Vagina (tissue), 2 donors: ENCODE data around the gene PLAGL1. TPM values are rescaled to one million over a fixed set of nuclear protein-coding genes. Genes with fewer than 3 reads are reported as not detected.
A peak's percentile ranks its signal among the peaks of the same experiment; 100 is the strongest.
"Not testable (repeated sequence)": the region's sequence is repeated elsewhere in the genome, so short reads cannot be mapped to it uniquely, and the experiment has no call there.

Experiments
- DNase-seq, 2 donors: peaks; one replicate each; pipeline ENCODE4 v3.0.0-alpha.2; 2017; ENCODE audit errors: extremely low spot score in 2 of 2
- H3K27ac ChIP-seq: fragments of 200-600 bp; sonication (generic); one replicate; pipeline ENCODE4 v1.5.1; 2019
- H3K27me3 ChIP-seq: fragments of 200-600 bp; sonication (generic); one replicate; pipeline ENCODE4 v1.5.1; 2019
- H3K36me3 ChIP-seq, 2 donors: fragments of 200-600 bp; sonication (generic); one replicate each; pipeline ENCODE4 v1.5.1; 2017 to 2019
- H3K4me1 ChIP-seq: fragments of 200-600 bp; sonication (generic); one replicate; pipeline ENCODE4 v1.5.1; 2019
- H3K4me3 ChIP-seq, 2 donors: fragments of 200-600 bp; sonication (generic); 1 replicate in 1 of 2; 2 replicates in 1 of 2; pipeline ENCODE4 v1.5.1; 2016 to 2019
- H3K9me3 ChIP-seq: fragments of 200-600 bp; sonication (generic); one replicate; pipeline ENCODE4 v1.5.1; 2019
- POLR2A ChIP-seq, 2 donors: fragments of 450-650 bp; IDR thresholded peaks; one replicate each; pipeline ENCODE4 v1.6.1; 2017; ENCODE audit warnings: antibody characterized with exemption in 2 of 2, mild to moderate bottlenecking in 2 of 2, moderate library complexity in 2 of 2
- POLR2AphosphoS5 ChIP-seq, 2 donors: sonication (generic); formaldehyde crosslinking; IDR thresholded peaks; one replicate each; pipeline ENCODE4 v1.9.0; 2017; ENCODE audit warnings: antibody characterized with exemption in 2 of 2, mild to moderate bottlenecking in 2 of 2, low read depth in 1 of 2; ENCODE audit not compliant: insufficient read depth in 1 of 2
- intact Hi-C: fragments of 100-400 bp; cut with DNase I; formaldehyde crosslinking; loops from one replicate; pipeline ENCODE4 v1.15.1; 2023
- total RNA-seq: library from RNA; depleted of rRNA; stranded (reverse); fragments of >200 nt; gene quantifications from one replicate; pipeline ENCODE4 v1.2.3, GENCODE V29; 2016
- TF ChIP-seq, protein P1 (sequence below), 3 experiments: fragments of 450-650 bp in 2 of 3; fragments of 200-600 bp in 1 of 3; sonication (generic) in 1 of 3; IDR thresholded peaks; one replicate each; pipeline ENCODE4 v1.5.1; 2017 to 2019; ENCODE audit warnings: antibody characterized with exemption in 3 of 3, mild to moderate bottlenecking in 2 of 3, moderate library complexity in 2 of 3

Gene PLAGL1
- total RNA-seq, 1 donor from 2014 or later: 23.1 TPM

DNA sequence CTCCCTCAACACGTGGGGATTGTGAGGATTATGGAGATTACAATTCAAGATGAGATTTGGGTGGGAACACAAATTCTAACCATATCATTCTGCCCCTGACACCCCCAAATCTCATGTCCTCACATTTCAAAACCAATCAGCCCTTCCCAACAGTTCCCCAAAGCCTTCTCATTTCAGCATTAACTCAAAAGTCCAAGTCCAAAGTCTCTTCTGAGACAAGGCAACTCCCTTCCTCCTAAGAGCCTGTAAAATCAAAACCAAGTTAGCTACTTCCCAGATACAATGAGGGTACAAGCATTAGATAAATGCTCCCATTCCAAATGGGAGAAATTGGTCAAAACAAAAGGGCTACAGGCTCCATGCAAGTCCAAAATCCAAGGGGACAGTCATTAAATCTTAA, 39.6 kb upstream of the PLAGL1 start:
- H3K9me3 ChIP-seq: no peaks in the 10 kb centered on the region
- no peaks in the 10 kb centered on the region for H3K27me3 ChIP-seq
- intact Hi-C loops: no loop called here
- H3K4me1 ChIP-seq: no peaks in the 10 kb centered on the region
- H3K4me3 ChIP-seq: no peak overlapping the region
- TF ChIP-seq POLR2A (IDR thresholded peaks at IDR 0.05) (no peak), POLR2AphosphoS5 (IDR thresholded peaks at IDR 0.05; ENCODE audit: insufficient read depth in 1 of 2, low read depth in 1 of 2) (no peak)
- TF ChIP-seq, protein P1, sequence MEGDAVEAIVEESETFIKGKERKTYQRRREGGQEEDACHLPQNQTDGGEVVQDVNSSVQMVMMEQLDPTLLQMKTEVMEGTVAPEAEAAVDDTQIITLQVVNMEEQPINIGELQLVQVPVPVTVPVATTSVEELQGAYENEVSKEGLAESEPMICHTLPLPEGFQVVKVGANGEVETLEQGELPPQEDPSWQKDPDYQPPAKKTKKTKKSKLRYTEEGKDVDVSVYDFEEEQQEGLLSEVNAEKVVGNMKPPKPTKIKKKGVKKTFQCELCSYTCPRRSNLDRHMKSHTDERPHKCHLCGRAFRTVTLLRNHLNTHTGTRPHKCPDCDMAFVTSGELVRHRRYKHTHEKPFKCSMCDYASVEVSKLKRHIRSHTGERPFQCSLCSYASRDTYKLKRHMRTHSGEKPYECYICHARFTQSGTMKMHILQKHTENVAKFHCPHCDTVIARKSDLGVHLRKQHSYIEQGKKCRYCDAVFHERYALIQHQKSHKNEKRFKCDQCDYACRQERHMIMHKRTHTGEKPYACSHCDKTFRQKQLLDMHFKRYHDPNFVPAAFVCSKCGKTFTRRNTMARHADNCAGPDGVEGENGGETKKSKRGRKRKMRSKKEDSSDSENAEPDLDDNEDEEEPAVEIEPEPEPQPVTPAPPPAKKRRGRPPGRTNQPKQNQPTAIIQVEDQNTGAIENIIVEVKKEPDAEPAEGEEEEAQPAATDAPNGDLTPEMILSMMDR (IDR thresholded peaks at IDR 0.05): no peak
- DNase-seq: no peak
- H3K36me3 ChIP-seq: no peaks in the 10 kb centered on the region
- no peak overlapping the region for H3K27ac ChIP-seq

DNA sequence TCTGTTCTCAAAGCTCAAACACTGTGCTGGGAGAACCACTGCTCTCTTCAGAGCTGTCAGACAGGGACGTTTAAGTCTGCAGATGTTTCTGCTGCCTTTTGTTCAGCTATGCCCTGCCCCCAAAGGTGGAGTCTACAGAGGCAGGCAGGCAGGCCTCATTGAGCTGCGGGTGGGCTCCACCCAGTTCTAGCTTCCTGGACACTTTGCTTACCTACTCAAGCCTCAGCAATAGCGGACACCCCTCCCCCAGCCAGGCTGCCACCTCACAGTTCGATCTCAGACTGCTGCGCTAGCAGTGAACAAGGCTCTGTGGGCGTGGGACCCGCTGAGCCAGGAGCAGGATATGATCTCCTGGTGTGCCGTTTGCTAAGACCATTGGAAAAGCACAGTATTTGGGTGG, 38.6 kb upstream of the PLAGL1 start:
- DNase-seq, H3K27ac ChIP-seq, H3K36me3 ChIP-seq, H3K4me1 ChIP-seq, H3K27me3 ChIP-seq, intact Hi-C loops, H3K9me3 ChIP-seq, H3K4me3 ChIP-seq: not testable (repeated sequence)

DNA sequence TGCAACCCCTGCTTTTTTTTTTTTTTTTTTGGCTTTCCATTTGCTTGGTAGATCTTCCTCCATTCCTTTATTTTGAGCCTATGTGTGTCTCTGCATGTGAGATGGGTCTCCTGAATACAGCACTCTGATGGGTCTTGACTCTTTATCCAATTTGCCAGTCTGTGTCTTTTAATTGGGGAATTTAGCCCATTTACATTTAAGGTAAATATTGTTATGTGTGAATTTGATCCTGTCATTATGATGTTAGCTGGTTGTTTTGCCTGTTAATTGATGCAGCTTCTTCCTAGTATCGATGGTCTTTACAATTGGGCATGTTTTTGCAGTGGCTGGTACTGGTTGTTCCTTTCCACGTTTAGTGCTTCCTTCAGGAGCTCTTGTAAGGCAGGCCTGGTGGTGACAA, 36.9 kb upstream of the PLAGL1 start:
- H3K36me3 ChIP-seq, H3K4me1 ChIP-seq, H3K27ac ChIP-seq, H3K4me3 ChIP-seq, H3K9me3 ChIP-seq, DNase-seq, intact Hi-C loops, H3K27me3 ChIP-seq: not testable (repeated sequence)

DNA sequence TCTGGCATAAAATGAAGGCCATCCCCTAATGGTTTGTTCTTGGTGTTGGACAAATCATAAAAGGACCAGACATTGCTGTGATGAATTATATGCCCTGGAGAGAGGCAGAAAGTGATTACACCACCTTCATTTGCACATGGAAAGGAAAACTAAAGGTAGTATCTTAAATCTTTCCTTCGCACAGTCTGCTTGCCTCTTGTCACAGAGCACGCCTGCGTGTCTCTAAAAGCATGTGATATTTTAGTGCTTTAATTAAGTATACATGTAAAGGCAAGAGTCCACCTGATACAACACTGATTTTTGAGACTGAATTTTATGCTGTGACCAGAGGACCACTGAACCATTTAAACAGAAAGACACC, 28.8 kb upstream of the PLAGL1 start:
- intact Hi-C loops: no loop called here
- Histone ChIP-seq H3K27ac (peak overlapping the region; percentile 62), H3K36me3 (no peaks in the 10 kb centered on the region), H3K4me3 (peak overlapping the region; percentile 18 to 24), H3K9me3 (no peaks in the 10 kb centered on the region), H3K4me1 (peaks cover 5% of the 10 kb centered on the region), H3K27me3 (no peaks in the 10 kb centered on the region)
- TF ChIP-seq, protein P1 (IDR thresholded peaks at IDR 0.05): no peak
- TF ChIP-seq POLR2AphosphoS5 (IDR thresholded peaks at IDR 0.05; ENCODE audit: insufficient read depth in 1 of 2, low read depth in 1 of 2) (no peak), POLR2A (IDR thresholded peaks at IDR 0.05) (no peak)
- DNase-seq: no peak

DNA sequence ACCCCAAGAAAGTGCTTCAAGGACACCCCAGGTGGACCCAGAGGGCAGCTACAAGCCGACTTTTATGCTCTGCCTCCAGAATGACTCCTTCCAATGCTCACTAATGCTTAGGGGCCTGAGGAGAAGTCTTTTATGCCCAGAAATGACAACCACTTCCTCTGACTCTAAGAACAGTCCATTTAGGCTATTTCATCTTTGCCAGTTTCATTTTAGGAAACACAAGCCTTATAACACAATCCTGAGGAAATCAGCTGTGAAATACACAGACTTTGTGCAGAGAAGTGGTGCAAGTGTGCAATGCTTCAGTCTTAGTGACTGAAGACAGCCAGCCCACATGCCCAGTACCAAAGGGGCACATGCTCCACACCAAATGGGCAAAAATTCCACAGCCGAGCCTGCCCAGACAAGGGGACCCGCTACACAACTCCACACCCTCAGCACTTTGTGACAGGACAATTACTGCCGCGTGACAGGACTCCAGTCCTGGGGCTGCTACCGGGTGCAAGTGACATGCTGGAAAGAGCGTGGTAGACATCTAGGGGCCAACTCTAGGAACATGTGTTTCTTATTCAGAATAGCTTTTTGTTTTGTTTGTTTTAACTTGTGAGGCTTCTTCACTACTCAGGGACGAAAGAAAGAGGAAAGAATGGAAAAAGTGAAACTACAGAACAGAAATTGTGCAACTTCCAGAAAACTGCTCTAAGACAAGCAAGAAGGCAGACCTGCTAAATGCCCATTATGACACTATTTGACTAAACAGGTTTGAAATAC, 28.2 kb upstream of the PLAGL1 start:
- DNase-seq: no peak
- no peaks in the 10 kb centered on the region for H3K27me3 ChIP-seq
- H3K4me1 ChIP-seq: peaks cover 5% of the 10 kb centered on the region
- intact Hi-C loops: no loop called here
- H3K36me3 ChIP-seq: no peaks in the 10 kb centered on the region
- peak overlapping the region; percentile 18 to 24 for H3K4me3 ChIP-seq
- TF ChIP-seq, protein P1 (IDR thresholded peaks at IDR 0.05): no peak
- TF ChIP-seq POLR2A (IDR thresholded peaks at IDR 0.05) (no peak), POLR2AphosphoS5 (IDR thresholded peaks at IDR 0.05; ENCODE audit: insufficient read depth in 1 of 2, low read depth in 1 of 2) (no peak)
- H3K9me3 ChIP-seq: no peaks in the 10 kb centered on the region
- peak overlapping the region; percentile 62 for H3K27ac ChIP-seq

DNA sequence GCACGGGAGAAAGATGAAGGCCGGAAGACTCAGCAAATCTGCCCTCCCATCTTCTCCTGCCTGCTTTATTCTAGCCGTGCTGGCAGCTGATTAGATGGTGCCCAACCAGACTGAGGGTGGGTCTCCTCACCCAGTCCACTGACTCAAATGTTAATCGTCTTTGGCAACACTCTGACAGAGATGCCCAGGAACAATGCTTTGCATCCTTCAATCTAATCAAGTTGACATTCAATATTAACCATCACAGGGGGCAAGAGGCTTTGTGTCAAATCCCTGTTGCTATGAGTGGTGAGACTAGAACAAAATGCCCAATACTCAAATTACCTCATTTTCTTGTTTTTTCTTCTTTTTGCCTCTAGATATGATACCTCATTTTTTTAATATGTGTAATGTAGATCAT, 27.4 kb upstream of the PLAGL1 start:
- TF ChIP-seq POLR2AphosphoS5 (IDR thresholded peaks at IDR 0.05; ENCODE audit: insufficient read depth in 1 of 2, low read depth in 1 of 2) (no peak), POLR2A (IDR thresholded peaks at IDR 0.05) (no peak)
- TF ChIP-seq, protein P1 (IDR thresholded peaks at IDR 0.05): no peak
- Histone ChIP-seq H3K4me3 (no peak overlapping the region), H3K27ac (no peak overlapping the region), H3K9me3 (no peaks in the 10 kb centered on the region), H3K27me3 (no peaks in the 10 kb centered on the region), H3K36me3 (no peaks in the 10 kb centered on the region), H3K4me1 (peaks cover 5% of the 10 kb centered on the region)
- intact Hi-C loops: no loop called here
- no peak for DNase-seq
